Iris pigment epithelial cell (primary cell): ENCODE data around the gene RNF169.
A peak's percentile ranks its signal among the peaks of the same experiment; 100 is the strongest.
"Not testable (repeated sequence)": the region's sequence is repeated elsewhere in the genome, so short reads cannot be mapped to it uniquely, and the experiment has no call there.

ENCODE experiments used
- DNase-seq: peaks from one replicate; pipeline ENCODE4 v3.0.0-alpha.2; 2011; ENCODE audit warnings: low read depth

RNF169 gene

GRCh38 chr11:74768172-74768651 is 19.6 kb downstream of the RNF169 start:
- DNase-seq = not testable (repeated sequence)

GRCh38 chr11:74769055-74769707 is 20.5 kb downstream of the RNF169 start:
- no peak for DNase-seq

GRCh38 chr11:74770456-74770855 is 21.8 kb downstream of the RNF169 start:
- DNase-seq = peak; percentile 52

- DNase-seq = no peak
Measured at GRCh38 chr11:74771139-74771538, 22.5 kb downstream of the RNF169 start.

- DNase-seq = peak; percentile 47
Measured at GRCh38 chr11:74773476-74773875, 24.8 kb downstream of the RNF169 start.

GRCh38 chr11:74775762-74776161 is 27.1 kb downstream of the RNF169 start:
- DNase-seq = no peak

- no peak for DNase-seq
Measured at GRCh38 chr11:74776546-74776945, 27.9 kb downstream of the RNF169 start.

GRCh38 chr11:74777038-74777437 is 28.4 kb downstream of the RNF169 start:
- DNase-seq = no peak

GRCh38 chr11:74777877-74778276 is 29.2 kb downstream of the RNF169 start:
- DNase-seq = no peak

GRCh38 chr11:74778581-74778980 is 29.9 kb downstream of the RNF169 start:
- DNase-seq = no peak

- DNase-seq = peak; percentile 2
Measured at GRCh38 chr11:74780248-74781005, 31.8 kb downstream of the RNF169 start.

- peak; percentile 85 for DNase-seq
Measured at GRCh38 chr11:74783241-74783871, 34.7 kb downstream of the RNF169 start.

- DNase-seq = no peak
Measured at GRCh38 chr11:74784234-74784633, 35.6 kb downstream of the RNF169 start.

- DNase-seq = no peak
Measured at GRCh38 chr11:74784726-74785125, 36.1 kb downstream of the RNF169 start.

GRCh38 chr11:74786574-74786973 is 37.9 kb downstream of the RNF169 start:
- DNase-seq = no peak

GRCh38 chr11:74791333-74792100 is 42.9 kb downstream of the RNF169 start:
- DNase-seq = no peak

GRCh38 chr11:74806267-74806666 is 57.6 kb downstream of the RNF169 start:
- peak; percentile 39 for DNase-seq

GRCh38 chr11:74809801-74810200 is 61.2 kb downstream of the RNF169 start:
- DNase-seq = no peak

GRCh38 chr11:74815966-74816365 is 67.3 kb downstream of the RNF169 start:
- DNase-seq = no peak

- no peak for DNase-seq
Measured at GRCh38 chr11:74816664-74817063, 68.0 kb downstream of the RNF169 start.

- DNase-seq = peak; percentile 29
Measured at GRCh38 chr11:74818283-74818946, 69.8 kb downstream of the RNF169 start.

- peak; percentile 85 for DNase-seq
Measured at GRCh38 chr11:74819400-74819799, 70.8 kb downstream of the RNF169 start.
